ENCODE data around the gene CD164.

DNA sequence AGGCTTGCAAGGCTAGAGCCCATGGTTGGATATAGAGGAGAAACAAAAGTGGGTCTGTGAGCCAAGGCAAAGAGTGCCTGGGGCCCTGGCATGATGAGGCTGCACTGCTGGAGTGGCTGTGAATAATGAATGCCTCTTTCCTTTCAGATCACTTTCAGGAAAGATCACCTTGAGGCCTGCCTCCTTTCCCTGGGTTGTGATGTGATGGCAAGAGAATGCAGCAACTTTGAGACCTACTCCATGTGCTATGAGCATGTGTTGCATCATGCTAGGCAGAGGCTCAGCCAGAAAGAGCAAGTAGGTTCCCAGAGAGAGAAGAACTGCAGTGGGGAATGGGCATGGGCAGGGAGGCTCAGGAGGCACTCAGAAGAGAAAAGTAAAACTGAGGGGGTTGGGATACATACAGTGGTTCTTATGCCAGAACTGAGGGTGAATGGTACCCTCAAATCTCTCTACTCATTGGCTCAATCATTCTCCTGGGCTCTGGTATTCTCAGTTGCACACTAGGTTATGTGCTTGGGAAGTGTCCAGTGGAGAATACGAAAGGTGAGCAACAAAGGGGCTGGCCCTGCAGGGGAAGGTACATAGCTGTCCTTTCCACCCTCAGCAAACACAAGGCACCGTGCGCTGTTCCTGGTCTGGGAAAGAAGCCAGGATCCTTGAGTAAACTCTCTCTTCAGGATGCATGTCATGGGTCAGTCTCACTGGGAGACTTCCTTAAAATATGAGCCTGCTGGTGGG, 45.9 kb downstream of the CD164 start:
- TF ChIP-seq, protein P1, sequence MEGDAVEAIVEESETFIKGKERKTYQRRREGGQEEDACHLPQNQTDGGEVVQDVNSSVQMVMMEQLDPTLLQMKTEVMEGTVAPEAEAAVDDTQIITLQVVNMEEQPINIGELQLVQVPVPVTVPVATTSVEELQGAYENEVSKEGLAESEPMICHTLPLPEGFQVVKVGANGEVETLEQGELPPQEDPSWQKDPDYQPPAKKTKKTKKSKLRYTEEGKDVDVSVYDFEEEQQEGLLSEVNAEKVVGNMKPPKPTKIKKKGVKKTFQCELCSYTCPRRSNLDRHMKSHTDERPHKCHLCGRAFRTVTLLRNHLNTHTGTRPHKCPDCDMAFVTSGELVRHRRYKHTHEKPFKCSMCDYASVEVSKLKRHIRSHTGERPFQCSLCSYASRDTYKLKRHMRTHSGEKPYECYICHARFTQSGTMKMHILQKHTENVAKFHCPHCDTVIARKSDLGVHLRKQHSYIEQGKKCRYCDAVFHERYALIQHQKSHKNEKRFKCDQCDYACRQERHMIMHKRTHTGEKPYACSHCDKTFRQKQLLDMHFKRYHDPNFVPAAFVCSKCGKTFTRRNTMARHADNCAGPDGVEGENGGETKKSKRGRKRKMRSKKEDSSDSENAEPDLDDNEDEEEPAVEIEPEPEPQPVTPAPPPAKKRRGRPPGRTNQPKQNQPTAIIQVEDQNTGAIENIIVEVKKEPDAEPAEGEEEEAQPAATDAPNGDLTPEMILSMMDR (conservative IDR thresholded peaks at IDR 0.05), result no peak
- TF ChIP-seq ZFX (IDR thresholded peaks at IDR 0.05), result no peak
